ENCODE data around the gene MFSD2B. TPM values are rescaled to one million over a fixed set of nuclear protein-coding genes. Genes with fewer than 3 reads are reported as not detected.

Gene MFSD2B
- total and polyA plus RNA-seq, 2 donors (not counting 3 experiments of a cell fraction or from before 2014, with no cell fraction given) = 0.29 to 0.82 TPM

DNA sequence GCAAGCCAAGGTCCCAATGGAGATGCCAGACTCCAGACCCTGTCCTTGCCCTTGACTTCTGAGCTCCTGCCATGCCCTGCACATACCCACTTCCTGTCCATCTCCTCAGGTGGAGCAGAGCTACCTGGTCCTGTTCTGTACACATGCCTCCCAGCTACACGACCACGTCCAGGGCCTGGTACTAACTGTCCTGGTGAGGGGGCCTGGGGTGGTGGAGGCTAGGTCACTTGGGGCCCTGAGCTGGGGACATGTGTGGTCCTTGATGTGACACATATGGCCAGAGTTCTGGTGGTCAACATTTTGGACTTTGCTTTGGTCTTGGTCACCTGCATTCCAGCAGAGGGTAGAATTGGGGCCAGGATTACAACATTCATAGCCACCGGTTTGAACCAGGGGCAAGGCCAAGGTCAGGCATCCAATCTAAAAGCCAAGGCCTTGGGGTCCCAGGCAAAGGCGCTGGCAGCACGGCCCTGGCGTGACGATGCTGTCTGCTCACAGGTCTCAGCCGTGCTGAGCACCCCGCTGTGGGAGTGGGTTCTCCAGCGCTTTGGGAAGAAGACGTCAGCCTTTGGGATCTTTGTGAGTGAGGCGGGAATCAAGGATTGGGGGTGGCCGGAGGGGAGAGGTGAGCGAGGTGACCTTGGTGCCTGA lies 12.6 kb downstream of the MFSD2B start:
- FAIRE-seq = no peak
- intact Hi-C loops (cut with micrococcal nuclease) = no loop called here
- H3K27ac ChIP-seq (ENCODE audit: insufficient read depth, low read depth, low read length) = no peak overlapping the region
- DNase-seq (ENCODE audit: low read depth, low spot score) = no peak
- ChIA-PET POLR2A (no interaction called here), CTCF (interaction anchor here (0.8 to 2.6 kb wide), 3 partner anchors 41 to 198 kb away, joined by 3 to 13 read pairs (median 3); partner anchors contain the start of gene ATAD2B)
- H3K27me3 ChIP-seq (ENCODE audit: control insufficient read depth in 2 of 2, insufficient read depth in 2 of 2, low read length in 2 of 2) = no peaks in the 10 kb centered on the region
- H3K4me1 ChIP-seq (ENCODE audit: control insufficient read depth, extremely low read depth, insufficient read depth, low read length) = no peaks in the 10 kb centered on the region
- no peaks in the 10 kb centered on the region for H3K9me1 ChIP-seq (replicated peaks; ENCODE audit: control insufficient read depth, extremely low read depth, insufficient read depth, low read length)
- no TSS peak for BruUV-seq (replicated peaks)
- dilution Hi-C loops (cut with MboI; ENCODE audit: extremely low pct_ligation_motif_present, low sequenced_read_pairs) = no loop called here
- no peaks in the 10 kb centered on the region for H4K20me1 ChIP-seq (replicated peaks; ENCODE audit: control insufficient read depth, extremely low read depth, insufficient read depth, low read length)
- TF ChIP-seq GATA2 (IDR thresholded peaks at IDR 0.05; ENCODE audit: insufficient read depth, insufficient read length, low read depth, low read length) (no peak), POLR2AphosphoS5 (IDR thresholded peaks at IDR 0.05; ENCODE audit: insufficient read depth, low read depth, low read length) (no peak), EZH2 (IDR thresholded peaks at IDR 0.05; ENCODE audit: borderline replicate concordance, low read depth, low read length, severe bottlenecking) (no peak), POLR2A (IDR thresholded peaks at IDR 0.05; ENCODE audit: low read depth, low read length) (no peak), MYC (IDR thresholded peaks at IDR 0.05; ENCODE audit: low read depth, low read length) (no peak), JUN (IDR thresholded peaks at IDR 0.05; ENCODE audit: borderline replicate concordance, insufficient read depth, insufficient read length, low read depth) (no peak), FOS (IDR thresholded peaks at IDR 0.05; ENCODE audit: borderline replicate concordance, insufficient read depth, low read length) (no peak)
- TF ChIP-seq, protein P1, sequence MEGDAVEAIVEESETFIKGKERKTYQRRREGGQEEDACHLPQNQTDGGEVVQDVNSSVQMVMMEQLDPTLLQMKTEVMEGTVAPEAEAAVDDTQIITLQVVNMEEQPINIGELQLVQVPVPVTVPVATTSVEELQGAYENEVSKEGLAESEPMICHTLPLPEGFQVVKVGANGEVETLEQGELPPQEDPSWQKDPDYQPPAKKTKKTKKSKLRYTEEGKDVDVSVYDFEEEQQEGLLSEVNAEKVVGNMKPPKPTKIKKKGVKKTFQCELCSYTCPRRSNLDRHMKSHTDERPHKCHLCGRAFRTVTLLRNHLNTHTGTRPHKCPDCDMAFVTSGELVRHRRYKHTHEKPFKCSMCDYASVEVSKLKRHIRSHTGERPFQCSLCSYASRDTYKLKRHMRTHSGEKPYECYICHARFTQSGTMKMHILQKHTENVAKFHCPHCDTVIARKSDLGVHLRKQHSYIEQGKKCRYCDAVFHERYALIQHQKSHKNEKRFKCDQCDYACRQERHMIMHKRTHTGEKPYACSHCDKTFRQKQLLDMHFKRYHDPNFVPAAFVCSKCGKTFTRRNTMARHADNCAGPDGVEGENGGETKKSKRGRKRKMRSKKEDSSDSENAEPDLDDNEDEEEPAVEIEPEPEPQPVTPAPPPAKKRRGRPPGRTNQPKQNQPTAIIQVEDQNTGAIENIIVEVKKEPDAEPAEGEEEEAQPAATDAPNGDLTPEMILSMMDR (IDR thresholded peaks at IDR 0.05; ENCODE audit: extremely low read depth in 1 of 2, insufficient read depth in 1 of 2, low read depth in 1 of 2, low read length in 2 of 2) = no peak
- TF ChIP-seq, protein P2, sequence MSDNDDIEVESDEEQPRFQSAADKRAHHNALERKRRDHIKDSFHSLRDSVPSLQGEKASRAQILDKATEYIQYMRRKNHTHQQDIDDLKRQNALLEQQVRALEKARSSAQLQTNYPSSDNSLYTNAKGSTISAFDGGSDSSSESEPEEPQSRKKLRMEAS (IDR thresholded peaks at IDR 0.05; ENCODE audit: insufficient read depth, insufficient read length) = no peak
- H3K9me3 ChIP-seq (replicated peaks; ENCODE audit: control insufficient read depth, insufficient read depth, low read length) = no peaks in the 10 kb centered on the region
- no peak overlapping the region for H3K9ac ChIP-seq (replicated peaks; ENCODE audit: extremely low read depth, insufficient read depth, low read length)
- no peak overlapping the region for H3K4me3 ChIP-seq (replicated peaks in 1 of 3; ENCODE audit: insufficient read depth in 1 of 3, low read depth in 1 of 3, low read length in 3 of 3)
- no peak overlapping the region for H2AFZ ChIP-seq (ENCODE audit: low read depth, low read length)
- H3K79me2 ChIP-seq (ENCODE audit: control insufficient read depth, insufficient read depth, low read length) = no peaks in the 10 kb centered on the region
- peaks cover 0 to 2% of the 10 kb centered on the region in 2 experiments for H3K36me3 ChIP-seq (ENCODE audit: control insufficient read depth in 2 of 2, extremely low read depth in 1 of 2, insufficient read depth in 2 of 2, low read length in 2 of 2)
- H3K4me2 ChIP-seq (ENCODE audit: insufficient read depth, low read length) = no peak overlapping the region
